ENCODE results near the gene CCL26. TPM values are rescaled to one million over a fixed set of nuclear protein-coding genes. Genes with fewer than 3 reads are reported as not detected.
"Not testable (repeated sequence)": the region's sequence is repeated elsewhere in the genome, so short reads cannot be mapped to it uniquely, and the experiment has no call there.

CCL26 gene
- total RNA-seq, 1 donor from 2014 or later = not detected

DNA sequence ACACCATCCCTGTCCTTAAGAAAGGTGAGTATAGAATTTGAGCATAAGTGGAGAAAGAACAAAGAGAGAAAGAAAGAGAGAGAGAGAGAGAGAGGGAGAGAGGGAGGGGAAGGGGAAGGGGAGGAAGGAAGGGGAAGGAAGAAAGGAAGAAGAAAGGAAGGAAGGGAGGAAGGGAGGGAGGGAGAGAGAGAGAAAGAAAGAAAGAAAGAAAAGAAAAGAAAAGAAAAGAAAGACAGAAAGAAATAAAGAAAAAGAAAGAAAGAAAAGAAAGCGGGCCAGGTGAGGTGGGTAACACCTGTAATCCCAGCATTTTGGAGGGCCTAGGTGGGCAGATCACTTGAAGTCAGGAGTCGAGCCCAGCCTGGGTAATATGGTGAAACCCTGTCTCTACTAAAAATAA lies 21.7 kb upstream of the CCL26 start:
- no peaks in the 10 kb centered on the region for H3K36me3 Mint-ChIP-seq (ENCODE audit: low read depth)
- H3K27me3 Mint-ChIP-seq = peaks cover 9% of the 10 kb centered on the region
- no peaks in the 10 kb centered on the region for H3K4me1 Mint-ChIP-seq
- ATAC-seq (ENCODE audit: low read depth) = no peak
- no peak overlapping the region for H3K4me3 Mint-ChIP-seq
- intact Hi-C loops (cut with micrococcal nuclease) = no loop called here
- no peaks in the 10 kb centered on the region for H3K9me3 Mint-ChIP-seq
- ChIA-PET POLR2A (no interaction called here), CTCF (no interaction called here)
- H3K27ac Mint-ChIP-seq = no peak overlapping the region
- no peak for DNase-seq
- no peak for TF ChIP-seq CTCF (IDR thresholded peaks at IDR 0.05)

GRCh38 chr7:75792567-75792966 lies 20.6 kb upstream of the CCL26 start:
- ATAC-seq (ENCODE audit: low read depth); CTCF ChIA-PET; H3K27ac Mint-ChIP-seq; H3K27me3 Mint-ChIP-seq; H3K36me3 Mint-ChIP-seq (ENCODE audit: low read depth); H3K4me3 Mint-ChIP-seq; H3K4me1 Mint-ChIP-seq; H3K9me3 Mint-ChIP-seq; POLR2A ChIA-PET; intact Hi-C loops (cut with micrococcal nuclease); DNase-seq: not testable (repeated sequence)

DNA sequence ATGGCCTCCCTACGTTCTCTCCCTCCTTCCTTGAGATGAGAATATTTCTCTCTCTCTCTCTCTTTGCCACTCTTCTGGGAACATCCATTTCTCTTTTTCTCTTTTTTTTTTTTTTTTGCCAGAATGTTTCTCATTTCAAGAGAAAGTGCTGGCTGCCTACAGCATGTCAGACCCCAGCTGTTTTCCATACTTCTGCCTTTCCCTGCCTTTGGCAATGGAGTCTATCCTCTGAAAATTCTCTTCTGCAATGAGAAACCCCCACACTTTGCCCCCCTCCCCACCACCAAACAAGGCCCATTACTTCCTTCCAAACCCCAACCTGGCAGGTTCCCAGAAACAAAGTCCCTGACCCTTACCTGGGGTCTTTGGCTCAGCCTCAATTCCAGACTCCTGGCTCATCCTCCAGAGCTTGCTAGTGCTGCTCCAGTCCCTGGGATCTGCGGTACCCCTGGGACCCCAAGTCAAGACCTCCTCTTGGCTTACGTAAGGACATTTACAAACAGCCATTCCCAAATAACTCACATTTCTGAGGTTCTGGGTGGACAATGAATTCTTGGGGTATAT lies 17.4 kb upstream of the CCL26 start:
- Mint-ChIP-seq H3K27me3 (peaks cover 2% of the 10 kb centered on the region), H3K9me3 (no peaks in the 10 kb centered on the region), H3K27ac (no peak overlapping the region), H3K4me1 (no peaks in the 10 kb centered on the region), H3K36me3 (ENCODE audit: low read depth) (no peaks in the 10 kb centered on the region), H3K4me3 (no peak overlapping the region)
- intact Hi-C loops (cut with micrococcal nuclease) = no loop called here
- TF ChIP-seq CTCF (IDR thresholded peaks at IDR 0.05) = no peak
- no peak for ATAC-seq (ENCODE audit: low read depth)
- ChIA-PET CTCF (no interaction called here), POLR2A (no interaction called here)
- DNase-seq = no peak

- H3K36me3 Mint-ChIP-seq (ENCODE audit: low read depth); intact Hi-C loops (cut with micrococcal nuclease); H3K27me3 Mint-ChIP-seq; DNase-seq; H3K4me1 Mint-ChIP-seq; ATAC-seq (ENCODE audit: low read depth); H3K9me3 Mint-ChIP-seq; CTCF ChIA-PET; H3K27ac Mint-ChIP-seq; H3K4me3 Mint-ChIP-seq: not testable (repeated sequence)
- POLR2A ChIA-PET = interaction anchor here (0.6 kb wide), 1 partner anchor 31 kb away, joined by 3 read pairs; no protein-coding TSS in a partner anchor
Observed at GRCh38 chr7:75788154-75788847, 16.3 kb upstream of the CCL26 start.

DNA sequence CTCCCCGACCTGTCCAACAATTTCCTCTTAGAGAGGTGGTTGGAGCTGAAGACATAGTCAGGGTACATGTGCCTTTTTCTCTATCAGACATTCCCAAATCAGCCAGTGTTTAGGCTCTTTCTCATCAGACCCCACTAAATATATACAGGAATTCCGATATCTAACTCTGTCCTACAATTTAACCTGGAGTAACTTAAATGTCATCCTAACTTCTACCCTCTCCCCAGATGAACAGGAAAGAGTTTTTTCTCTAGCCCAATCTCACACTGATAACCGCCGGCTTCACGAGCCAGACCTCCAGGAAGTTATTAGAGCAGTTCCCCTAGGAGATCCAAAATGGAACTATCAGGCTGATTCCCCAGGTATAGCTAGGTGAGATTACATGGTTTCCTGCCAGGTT lies 11.0 kb upstream of the CCL26 start:
- H3K4me3 Mint-ChIP-seq = not testable (repeated sequence)

GRCh38 chr7:75780647-75781273 lies 8.7 kb upstream of the CCL26 start:
- H3K4me3 Mint-ChIP-seq; intact Hi-C loops (cut with micrococcal nuclease); H3K9me3 Mint-ChIP-seq; H3K36me3 Mint-ChIP-seq (ENCODE audit: low read depth); DNase-seq; H3K27ac Mint-ChIP-seq; ATAC-seq (ENCODE audit: low read depth); H3K4me1 Mint-ChIP-seq; CTCF ChIA-PET; POLR2A ChIA-PET: not testable (repeated sequence)
- peaks cover 26% of the 10 kb centered on the region for H3K27me3 Mint-ChIP-seq

More for the DNA sequence above, 11.0 kb upstream of the CCL26 start:
- H3K27ac Mint-ChIP-seq; H3K9me3 Mint-ChIP-seq; H3K36me3 Mint-ChIP-seq (ENCODE audit: low read depth); ATAC-seq (ENCODE audit: low read depth); intact Hi-C loops (cut with micrococcal nuclease); CTCF ChIA-PET; H3K4me1 Mint-ChIP-seq; DNase-seq: not testable (repeated sequence)
- H3K27me3 Mint-ChIP-seq = peaks cover 26% of the 10 kb centered on the region
- POLR2A ChIA-PET = interaction anchor here (0.6 kb wide), 1 partner anchor 184 kb away, joined by 4 read pairs; no protein-coding TSS in a partner anchor

DNA sequence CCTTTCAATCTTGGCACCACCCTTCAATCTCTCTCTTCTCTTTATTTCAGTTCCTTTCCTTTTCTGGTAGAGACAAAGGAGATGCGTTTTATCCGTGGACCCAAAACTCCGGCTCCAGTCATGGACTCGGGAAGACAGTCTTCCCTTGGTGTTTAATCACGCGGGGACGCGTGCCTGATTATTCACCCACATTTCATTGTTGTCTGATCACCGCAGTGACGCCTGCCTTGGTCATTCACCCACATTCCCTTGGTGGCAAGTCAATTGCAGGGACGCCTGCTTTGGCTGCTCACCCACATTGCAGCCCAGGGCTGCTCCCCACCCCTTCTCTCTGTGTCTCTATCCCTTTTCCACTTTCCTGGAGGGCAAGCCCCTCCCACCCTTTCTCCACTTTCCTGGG lies 7.5 kb upstream of the CCL26 start:
- ATAC-seq (ENCODE audit: low read depth); POLR2A ChIA-PET; intact Hi-C loops (cut with micrococcal nuclease); CTCF ChIA-PET; H3K9me3 Mint-ChIP-seq; H3K27ac Mint-ChIP-seq; H3K4me1 Mint-ChIP-seq; DNase-seq; H3K4me3 Mint-ChIP-seq; H3K36me3 Mint-ChIP-seq (ENCODE audit: low read depth): not testable (repeated sequence)
- H3K27me3 Mint-ChIP-seq = peaks cover 26% of the 10 kb centered on the region

DNA sequence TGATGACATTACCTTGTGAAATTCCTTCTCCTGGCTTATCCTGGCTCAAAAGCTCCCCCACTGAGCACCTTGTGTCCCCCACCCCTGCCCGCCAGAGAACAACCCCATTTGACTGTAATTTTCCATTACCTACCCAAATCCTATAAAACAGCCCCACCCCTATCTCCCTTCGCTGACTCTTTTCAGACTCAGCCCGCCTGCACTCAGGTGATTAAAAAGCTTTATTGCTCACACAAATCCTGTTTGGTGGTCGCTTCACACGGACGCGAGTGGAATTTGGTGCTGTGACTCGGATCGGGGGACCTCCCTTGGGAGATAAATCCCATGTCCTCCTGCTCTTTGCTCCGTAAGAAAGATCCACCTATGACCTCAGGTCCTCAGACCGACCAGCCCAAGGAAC lies 7.0 kb upstream of the CCL26 start:
- H3K9me3 Mint-ChIP-seq; POLR2A ChIA-PET; ATAC-seq (ENCODE audit: low read depth); DNase-seq; H3K4me1 Mint-ChIP-seq; intact Hi-C loops (cut with micrococcal nuclease); CTCF ChIA-PET; H3K27ac Mint-ChIP-seq; H3K4me3 Mint-ChIP-seq; H3K36me3 Mint-ChIP-seq (ENCODE audit: low read depth): not testable (repeated sequence)
- H3K27me3 Mint-ChIP-seq = peaks cover 26% of the 10 kb centered on the region
